AG20443 (cell line): ENCODE data around the gene MVB12B.

Source experiments
- DNase-seq: peaks from one replicate; pipeline ENCODE4 v3.0.0; 2012; ENCODE audit warnings: low spot score, mixed read lengths

MVB12B gene

GRCh38 chr9:126303488-126303887, 23.1 kb upstream of the MVB12B start:
- DNase-seq, result no peak

- no peak for DNase-seq
These were observed 22.2 kb upstream of the MVB12B start for GRCh38 chr9:126304207-126304970.

- DNase-seq, result no peak
These were observed 21.7 kb upstream of the MVB12B start for GRCh38 chr9:126304971-126305320.

- no peak for DNase-seq
These were observed 20.5 kb upstream of the MVB12B start for GRCh38 chr9:126306071-126306647.

DNA sequence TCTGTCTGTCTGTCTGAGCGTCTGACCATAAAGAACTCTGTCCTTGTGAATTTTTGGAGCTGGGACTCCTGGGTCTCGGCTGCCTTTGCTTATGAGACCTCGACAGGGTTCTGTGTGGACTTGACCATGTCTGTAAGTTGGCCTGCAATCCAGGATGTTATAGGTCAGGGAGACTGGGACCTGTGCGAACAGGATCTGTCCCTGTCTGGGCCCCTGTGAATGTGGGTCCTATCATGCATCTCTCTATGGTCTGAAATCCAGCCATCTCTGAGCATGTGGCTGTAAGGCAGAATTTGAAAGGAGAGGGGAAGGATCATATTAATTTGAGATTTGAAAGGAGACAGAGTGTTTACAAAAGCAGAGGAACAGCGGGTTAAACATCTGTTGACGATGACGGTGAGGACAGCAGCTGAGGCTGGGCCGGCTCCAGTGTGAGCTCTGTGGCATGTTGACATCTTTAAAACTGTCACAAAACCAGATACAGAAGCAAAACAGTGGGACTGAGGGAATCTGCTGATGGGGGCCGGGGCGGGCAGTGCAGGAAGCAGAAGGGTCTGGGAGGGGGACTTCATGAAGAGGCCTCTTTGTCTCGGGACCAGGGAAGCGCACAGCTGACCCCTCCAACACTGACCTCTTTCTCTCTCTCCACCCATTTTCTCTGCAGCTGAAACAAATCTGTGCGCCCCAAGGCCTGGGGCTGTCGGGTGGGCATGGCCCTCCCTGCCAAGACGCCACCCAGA, 19.1 kb upstream of the MVB12B start:
- DNase-seq, result no peak

GRCh38 chr9:126309427-126310189, 17.0 kb upstream of the MVB12B start:
- DNase-seq, result no peak

- DNase-seq, result no peak
These were observed 13.8 kb upstream of the MVB12B start for GRCh38 chr9:126312584-126313551.

GRCh38 chr9:126316085-126316655, 10.5 kb upstream of the MVB12B start:
- no peak for DNase-seq

- DNase-seq, result no peak
These were observed 9.1 kb upstream of the MVB12B start for GRCh38 chr9:126317513-126317912.

DNA sequence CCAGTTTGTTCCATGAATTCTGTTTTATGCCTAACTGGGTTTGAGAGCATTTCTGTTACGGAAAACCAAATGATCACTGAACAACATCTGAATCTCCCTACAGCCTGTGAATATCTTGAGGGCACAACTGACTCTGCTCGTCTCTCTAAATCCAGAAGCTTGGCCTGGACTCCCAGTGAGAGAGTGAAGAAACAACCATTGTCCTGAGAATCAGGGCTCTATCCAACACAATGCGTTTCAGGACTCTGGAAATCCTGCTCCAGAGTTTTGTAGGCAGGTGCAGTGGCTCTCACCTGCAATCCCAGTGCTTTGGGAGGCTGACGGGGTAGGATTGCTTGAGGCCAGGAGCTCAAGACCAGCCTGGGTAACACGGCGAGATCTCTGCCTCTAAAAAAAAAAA, 7.8 kb upstream of the MVB12B start:
- DNase-seq, result no peak

DNA sequence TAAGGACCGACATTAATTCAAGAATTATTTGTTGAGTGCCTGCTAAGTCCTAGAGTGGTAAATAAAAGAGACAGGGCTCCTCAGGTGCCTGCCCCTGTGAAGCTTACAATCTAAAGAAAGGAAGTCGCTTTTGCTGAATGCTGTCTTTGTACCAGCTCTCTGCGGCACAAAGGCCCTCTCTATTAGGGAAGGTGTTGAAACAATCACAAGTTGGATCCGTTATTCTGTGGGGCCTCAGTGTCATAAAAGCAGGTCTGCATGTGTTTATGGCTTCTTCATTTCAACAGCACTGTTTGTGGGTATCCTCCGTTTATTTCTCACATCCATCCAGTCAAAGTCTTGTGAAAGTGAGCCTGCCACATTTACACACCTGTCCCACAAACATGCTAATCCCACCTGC, 7.0 kb upstream of the MVB12B start:
- no peak for DNase-seq

GRCh38 chr9:126320158-126320922, 6.3 kb upstream of the MVB12B start:
- DNase-seq, result no peak

DNA sequence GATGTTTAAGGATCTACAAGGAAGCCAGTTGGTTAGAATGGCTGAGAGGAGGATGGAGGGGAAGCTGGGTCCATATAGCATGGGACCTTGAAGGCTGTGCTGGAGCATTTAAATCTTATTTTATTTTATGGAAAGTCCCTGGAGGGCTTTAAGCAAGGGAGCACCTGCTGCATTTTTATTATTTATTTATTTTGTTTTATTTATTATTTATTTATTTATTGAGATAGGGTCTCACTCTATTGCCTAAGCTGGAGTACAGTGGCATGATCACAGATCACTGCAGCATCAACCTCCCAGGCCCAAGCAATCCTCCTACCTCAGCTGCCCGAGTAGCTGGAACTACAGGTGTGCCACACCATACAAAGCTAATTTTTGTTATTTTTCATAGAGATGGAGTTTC, 4.9 kb upstream of the MVB12B start:
- DNase-seq, result no peak

DNA sequence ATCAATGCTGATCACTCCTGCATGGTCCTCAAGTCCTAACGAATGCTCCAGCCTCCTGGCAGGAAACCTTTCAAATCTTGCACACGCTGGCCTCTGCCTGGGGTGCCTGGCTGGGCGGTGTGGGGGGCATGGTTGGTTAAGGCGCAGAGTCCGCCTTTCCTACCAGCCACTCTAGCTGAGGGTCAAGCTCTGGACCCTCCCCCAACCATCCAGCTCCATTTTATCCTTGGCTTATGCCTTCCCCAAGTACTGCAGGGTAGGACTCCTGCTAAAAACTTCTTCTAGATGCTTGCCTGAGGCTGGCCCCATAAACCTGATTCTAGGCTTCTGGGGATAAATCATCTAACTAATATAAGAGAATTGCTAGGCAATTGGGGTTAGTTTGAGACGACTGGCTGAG, 808 bp upstream of the MVB12B start:
- no peak for DNase-seq

GRCh38 chr9:126327006-126327713, 531 bp downstream of the MVB12B start:
- peak; percentile 93 for DNase-seq

DNA sequence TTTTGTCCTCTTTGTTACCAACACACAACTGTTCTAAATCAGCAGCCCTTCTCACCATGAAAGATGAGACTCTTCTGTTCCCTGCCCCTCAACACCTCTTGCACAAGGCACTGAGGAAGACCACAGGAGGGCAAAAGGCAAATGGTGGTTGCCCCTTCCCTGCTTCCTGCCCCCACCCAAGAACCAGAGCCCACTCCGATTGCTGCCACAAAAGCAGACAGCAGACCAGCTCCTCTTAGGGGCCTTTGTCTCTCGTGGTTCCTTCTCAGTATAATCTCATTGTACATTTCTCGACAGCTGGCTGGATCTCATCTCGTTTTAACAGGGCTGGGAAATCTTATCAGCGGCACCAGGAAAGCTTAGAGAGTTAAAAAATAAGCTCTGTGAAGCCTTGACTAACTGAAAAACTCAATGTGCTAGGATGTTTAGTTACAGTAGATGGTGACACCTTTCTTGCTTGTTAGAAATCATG, 1.1 kb downstream of the MVB12B start:
- DNase-seq, result no peak

DNA sequence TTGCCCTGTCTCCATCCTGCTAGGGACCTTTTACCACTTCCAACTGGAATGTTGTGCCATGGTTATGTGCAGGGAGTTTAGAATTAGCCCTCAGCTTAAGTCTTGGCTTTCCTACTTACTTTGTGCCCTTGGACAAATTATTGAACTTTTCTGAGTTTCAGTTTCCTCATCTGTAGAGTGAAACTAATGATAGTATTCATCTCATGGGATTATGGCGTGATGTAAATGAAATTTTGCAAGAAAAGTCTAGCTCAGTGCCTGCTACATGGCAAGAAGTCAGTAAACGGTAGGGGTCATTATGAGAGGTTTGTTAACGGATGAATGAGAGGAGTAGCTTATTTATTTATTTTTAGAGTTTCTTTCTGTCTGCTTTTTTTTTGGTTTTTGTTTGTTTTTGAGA, 1.8 kb downstream of the MVB12B start:
- DNase-seq, result no peak

DNA sequence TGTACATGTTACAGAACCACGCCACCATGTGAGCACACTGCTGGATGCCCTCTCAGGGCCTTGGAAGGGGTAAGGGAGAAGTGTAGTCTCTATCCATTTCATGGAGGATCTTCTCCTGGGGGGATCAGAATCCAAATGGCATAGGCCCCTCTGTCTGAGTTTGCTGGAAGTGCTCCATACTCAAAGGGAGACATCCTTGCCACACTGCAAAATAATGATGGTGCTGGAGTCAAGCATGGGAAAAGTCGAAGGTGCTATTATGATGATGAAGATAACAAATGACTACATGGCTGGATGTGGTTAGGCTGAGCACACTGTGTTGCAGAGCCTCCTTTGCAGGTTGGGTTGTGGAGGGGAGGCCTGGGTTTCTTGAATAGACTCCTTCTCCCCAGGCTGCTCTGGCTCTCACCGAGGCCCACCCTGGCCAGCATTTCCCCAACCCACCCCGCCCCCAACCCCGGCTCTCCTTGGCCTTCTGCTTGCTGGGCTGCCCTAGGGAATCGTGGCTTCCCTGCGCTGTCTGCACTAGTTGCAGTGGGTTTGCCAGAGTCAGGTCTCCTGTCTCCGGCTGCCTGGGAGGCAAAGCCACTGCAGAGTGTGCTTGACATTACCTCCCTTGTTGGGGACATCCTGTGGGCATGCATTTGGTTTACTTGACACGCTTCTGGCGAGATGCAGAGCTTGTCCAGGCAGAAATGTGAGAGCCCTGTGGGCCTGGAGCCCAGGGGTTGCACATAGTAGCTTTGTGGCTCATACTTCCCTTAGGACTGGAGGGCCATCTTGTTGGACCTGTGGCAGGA, 3.0 kb downstream of the MVB12B start:
- DNase-seq, result no peak

GRCh38 chr9:126330536-126330935, 3.9 kb downstream of the MVB12B start:
- no peak for DNase-seq
